HG02870 (cell line): ENCODE data around the gene GNB5.
A peak's percentile ranks its signal among the peaks of the same experiment; 100 is the strongest.
"Not testable (repeated sequence)": the region's sequence is repeated elsewhere in the genome, so short reads cannot be mapped to it uniquely, and the experiment has no call there.

ENCODE experiments used
- ATAC-seq: cut with Tn5 transposase; IDR thresholded peaks from one replicate; pipeline ENCODE4 v1.9.1; 2021; ENCODE audit warnings: mild to moderate bottlenecking, moderate library complexity; ENCODE audit not compliant: unreplicated experiment

The GNB5 gene

DNA sequence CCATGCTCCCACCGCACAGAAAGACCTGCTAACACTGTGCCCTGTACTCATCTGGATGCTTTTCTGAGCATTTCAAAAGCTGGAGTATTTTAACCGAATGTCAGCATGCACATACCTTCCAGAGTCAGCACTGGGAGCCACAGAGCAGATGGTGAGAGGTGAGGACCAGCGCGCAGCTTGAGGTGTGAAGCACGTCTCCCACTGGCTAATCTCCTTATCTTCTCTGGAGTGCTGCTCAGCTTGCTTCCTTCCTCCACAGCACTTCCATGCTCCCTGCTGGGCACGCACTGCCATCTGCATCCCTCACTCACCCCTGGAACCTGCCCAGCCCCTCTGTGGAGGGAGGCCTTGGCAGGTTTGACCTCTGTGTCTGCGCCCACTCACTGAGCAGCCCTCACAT is at the start of gene GNB5:
TSS of gene GNB5 (minus strand) at position 186 of the 400 bp plus-strand sequence. CDS start 6,716 bp downstream, outside the sequence.
- ATAC-seq = no peak

DNA sequence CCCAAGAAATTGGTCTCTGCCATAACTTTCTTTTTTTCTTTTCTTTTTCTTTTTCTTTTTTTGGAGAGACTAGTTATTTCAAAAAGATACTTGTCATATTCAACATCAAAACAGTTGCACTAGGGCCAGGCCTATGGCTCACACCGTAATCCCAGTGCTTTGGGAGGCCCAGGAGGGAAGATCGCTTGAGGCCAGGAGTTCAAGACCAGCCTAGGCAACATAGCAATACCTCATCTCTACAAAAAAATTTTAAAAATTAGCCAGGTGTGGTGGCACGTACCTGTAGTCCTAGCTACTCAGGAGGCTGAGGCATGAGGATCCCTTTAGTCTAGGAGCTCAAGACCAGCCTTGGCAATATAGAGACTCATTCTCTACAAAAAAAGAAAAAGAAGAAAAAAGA is 49.0 kb upstream of the GNB5 start:
- ATAC-seq = no peak

- not testable (repeated sequence) for ATAC-seq
Measured at GRCh38 chr15:52238989-52239525, 47.9 kb upstream of the GNB5 start.

GRCh38 chr15:52238149-52238548 is 47.0 kb upstream of the GNB5 start:
- no peak for ATAC-seq

DNA sequence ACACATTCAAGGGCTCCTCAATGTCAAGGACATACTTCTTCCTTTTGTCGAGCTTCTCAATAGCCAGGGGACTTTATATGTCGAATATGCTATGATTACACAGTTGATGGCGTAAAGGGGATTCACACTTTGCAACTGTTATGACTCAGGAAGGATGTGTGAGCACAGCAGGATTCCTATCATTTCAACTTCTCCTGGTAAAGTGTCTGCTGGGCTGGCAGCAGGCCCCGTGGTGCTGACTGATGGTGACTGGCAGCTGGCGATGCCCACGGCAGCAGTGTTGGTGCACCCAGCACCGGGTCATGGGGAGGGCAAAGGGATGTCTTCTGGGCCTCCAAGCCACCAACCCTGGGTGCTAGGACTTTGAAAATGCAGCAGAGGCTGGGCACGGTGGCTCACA is 44.8 kb upstream of the GNB5 start:
- ATAC-seq = no peak

GRCh38 chr15:52234596-52235541 is 43.7 kb upstream of the GNB5 start:
- no peak for ATAC-seq

- ATAC-seq = no peak
Measured at GRCh38 chr15:52233405-52233804, 42.2 kb upstream of the GNB5 start.

GRCh38 chr15:52232327-52232726 is 41.1 kb upstream of the GNB5 start:
- ATAC-seq = peak; percentile 66

DNA sequence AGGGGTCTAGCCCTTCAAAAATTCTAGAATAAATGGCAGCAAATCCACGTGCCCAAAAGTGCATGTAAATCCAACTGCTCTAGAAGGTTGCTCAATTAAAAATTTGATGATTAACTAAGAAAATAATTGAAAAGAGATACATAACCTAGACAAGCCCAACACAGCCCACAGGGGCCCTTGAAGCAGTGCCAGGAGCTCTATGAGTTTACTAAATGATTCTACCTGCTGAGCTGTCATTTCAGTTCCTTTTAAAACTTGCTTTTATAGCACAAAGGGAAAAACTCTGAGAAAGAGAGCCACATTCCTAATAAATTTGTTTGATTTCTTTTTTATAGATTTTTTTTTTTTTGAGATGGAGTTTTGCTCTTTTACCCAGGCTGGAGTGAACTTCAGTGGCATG is 38.9 kb upstream of the GNB5 start:
- ATAC-seq = no peak

DNA sequence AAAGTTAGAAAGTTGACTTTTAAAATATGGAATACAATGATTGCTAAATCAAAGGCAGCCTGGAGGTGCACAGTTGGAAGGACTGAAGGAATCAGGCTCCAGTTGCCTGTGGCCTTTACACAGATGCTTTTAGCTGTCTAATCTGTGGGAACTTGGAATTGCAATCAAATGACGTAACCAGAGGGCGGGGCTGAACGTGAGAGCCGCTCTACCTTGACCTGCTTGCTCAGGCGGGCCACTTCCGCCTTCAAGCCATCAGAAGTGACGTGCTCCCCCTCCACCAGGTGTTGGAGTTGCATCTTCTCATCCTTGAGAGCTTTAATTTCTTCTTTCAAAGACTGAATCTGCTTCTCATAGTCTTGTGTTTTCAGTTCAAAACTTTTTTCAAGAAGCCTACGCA is 37.7 kb upstream of the GNB5 start:
- no peak for ATAC-seq

DNA sequence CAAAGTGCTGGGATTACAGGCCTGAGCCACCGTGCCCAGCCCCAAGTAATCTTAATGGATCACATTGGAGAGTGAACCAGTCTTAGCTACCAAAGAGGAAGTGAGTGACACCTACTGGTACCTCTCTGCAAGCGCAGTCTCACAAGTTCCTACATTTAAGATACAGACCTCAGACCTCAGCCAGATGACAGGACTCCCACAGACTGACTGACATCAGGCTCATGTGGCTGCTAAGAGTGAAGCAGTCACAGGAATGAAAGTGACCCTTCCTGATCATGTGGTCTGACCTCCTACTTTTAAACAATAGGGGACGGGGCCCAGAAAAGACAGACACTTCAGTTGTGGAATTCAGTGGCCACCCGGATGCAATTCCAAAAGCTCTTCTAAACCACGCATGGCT is 36.3 kb upstream of the GNB5 start:
- peak; percentile 74 for ATAC-seq

GRCh38 chr15:52225230-52225629 is 34.0 kb upstream of the GNB5 start:
- ATAC-seq = no peak

- no peak for ATAC-seq
Measured at GRCh38 chr15:52224211-52224610, 33.0 kb upstream of the GNB5 start.

GRCh38 chr15:52221730-52222129 is 30.5 kb upstream of the GNB5 start:
- ATAC-seq = peak; percentile 49

DNA sequence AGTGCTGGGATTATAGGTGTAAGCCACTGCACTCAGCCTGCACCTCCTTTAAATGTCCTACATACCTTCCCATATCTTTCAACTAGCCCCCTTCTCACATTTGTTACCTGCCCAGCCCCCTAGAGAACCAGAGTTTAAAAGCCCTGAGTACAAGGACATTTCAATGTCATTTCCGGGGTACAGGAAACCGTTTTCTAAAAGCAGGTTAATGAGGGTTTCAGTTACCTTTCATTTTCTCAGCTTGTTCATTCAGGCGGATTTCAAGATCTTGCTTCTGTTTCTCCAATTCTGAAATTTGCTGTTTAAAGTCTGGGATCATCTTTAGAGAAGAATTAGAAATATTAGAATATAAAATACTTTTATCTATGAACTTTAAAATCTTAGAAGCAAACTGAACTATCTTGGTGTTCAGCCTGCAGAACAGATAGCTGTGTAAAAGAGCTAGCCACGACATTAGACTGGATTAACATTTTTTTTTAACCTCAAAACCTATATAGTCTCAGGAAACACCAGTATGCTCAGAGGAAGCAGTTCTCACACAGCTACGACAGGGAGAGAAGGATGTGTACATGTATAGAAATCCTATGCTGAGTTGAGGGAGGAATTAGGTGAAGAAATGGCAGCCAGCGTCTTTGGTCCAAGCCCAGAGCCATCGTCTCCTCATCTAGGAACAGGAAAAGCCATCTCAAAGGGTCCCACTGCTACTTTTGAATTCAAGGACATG is 29.9 kb upstream of the GNB5 start:
- no peak for ATAC-seq

- ATAC-seq = no peak
Measured at GRCh38 chr15:52220251-52220650, 29.1 kb upstream of the GNB5 start.

- ATAC-seq = no peak
Measured at GRCh38 chr15:52218816-52219215, 27.6 kb upstream of the GNB5 start.

GRCh38 chr15:52218371-52218770 is 27.2 kb upstream of the GNB5 start:
- no peak for ATAC-seq

GRCh38 chr15:52217186-52217585 is 26.0 kb upstream of the GNB5 start:
- peak; percentile 53 for ATAC-seq

DNA sequence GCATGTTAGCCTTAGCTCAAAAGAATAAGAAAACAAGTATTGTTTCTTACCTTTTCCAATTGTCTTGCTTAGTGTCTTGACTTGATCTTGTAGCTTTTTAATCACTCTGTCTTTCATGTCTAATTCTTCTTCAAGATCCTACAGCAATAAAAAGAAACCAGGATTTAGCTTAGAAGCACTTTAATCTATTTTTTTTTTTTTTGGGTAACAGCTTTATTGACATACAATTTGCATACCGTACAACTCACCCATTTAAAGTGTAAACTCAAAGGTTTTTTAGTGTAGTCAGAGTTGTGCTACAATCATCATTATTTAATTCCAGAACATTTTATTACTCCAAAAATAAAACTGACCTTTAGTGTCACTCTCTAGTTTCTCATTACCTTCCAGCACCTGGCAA is 23.4 kb upstream of the GNB5 start:
- no peak for ATAC-seq

DNA sequence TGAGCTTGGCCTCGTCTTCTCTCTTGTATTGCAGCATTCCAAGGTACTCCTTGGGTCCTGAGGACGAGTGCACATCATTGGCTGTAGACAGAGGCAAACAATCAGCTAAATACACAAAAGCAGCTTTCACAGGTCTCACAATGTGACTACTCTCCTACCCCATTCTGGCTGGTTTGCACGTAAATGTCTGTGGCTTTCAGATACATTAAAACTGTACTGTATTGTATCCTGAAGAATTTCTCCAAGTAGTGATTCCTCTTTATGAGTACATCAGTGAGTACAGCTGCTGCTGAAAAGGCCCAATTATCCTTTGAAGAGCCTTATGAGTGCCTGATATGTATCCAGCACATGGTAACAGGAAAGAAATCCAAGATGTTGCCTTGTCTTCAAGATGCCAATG is 22.0 kb upstream of the GNB5 start:
- ATAC-seq = no peak
